HG03159 (cell line): ENCODE results near the gene SFI1.

Experiments used
- ATAC-seq: cut with Tn5 transposase; IDR thresholded peaks from one replicate; pipeline ENCODE4 v1.9.1; 2021; ENCODE audit warnings: mild to moderate bottlenecking, moderate library complexity; ENCODE audit not compliant: unreplicated experiment

The SFI1 gene

GRCh38 chr22:31614781-31615490 lies 118.6 kb downstream of the SFI1 start:
- no peak for ATAC-seq

- ATAC-seq: no peak
These were observed 119.1 kb downstream of the SFI1 start for GRCh38 chr22:31615491-31615860.

GRCh38 chr22:31615940-31616314 lies 119.6 kb downstream of the SFI1 start:
- no peak for ATAC-seq

- no peak for ATAC-seq
These were observed 120.1 kb downstream of the SFI1 start for GRCh38 chr22:31616315-31616980.

- ATAC-seq: no peak
These were observed 121.7 kb downstream of the SFI1 start for GRCh38 chr22:31618057-31618456.

GRCh38 chr22:31618471-31619176 lies 122.3 kb downstream of the SFI1 start:
- no peak for ATAC-seq

- ATAC-seq: no peak
These were observed 123.4 kb downstream of the SFI1 start for GRCh38 chr22:31619611-31620300.

- no peak for ATAC-seq
These were observed 124.6 kb downstream of the SFI1 start for GRCh38 chr22:31620756-31621480.

GRCh38 chr22:31621507-31622124 lies 125.3 kb downstream of the SFI1 start:
- ATAC-seq: no peak

GRCh38 chr22:31622980-31623379 lies 126.6 kb downstream of the SFI1 start:
- ATAC-seq: no peak

- ATAC-seq: no peak
These were observed 127.4 kb downstream of the SFI1 start for GRCh38 chr22:31623592-31624304.

GRCh38 chr22:31625257-31625640 lies 128.9 kb downstream of the SFI1 start:
- ATAC-seq: no peak

GRCh38 chr22:31625661-31626426 lies 129.5 kb downstream of the SFI1 start:
- no peak for ATAC-seq

- ATAC-seq: no peak
These were observed 130.3 kb downstream of the SFI1 start for GRCh38 chr22:31626427-31627150.

GRCh38 chr22:31627223-31627731 lies 130.9 kb downstream of the SFI1 start:
- no peak for ATAC-seq

GRCh38 chr22:31628362-31628761 lies 132.0 kb downstream of the SFI1 start:
- ATAC-seq: no peak

- no peak for ATAC-seq
These were observed 132.8 kb downstream of the SFI1 start for GRCh38 chr22:31628969-31629708.
